ENCODE data around the gene SULF2.

DNA sequence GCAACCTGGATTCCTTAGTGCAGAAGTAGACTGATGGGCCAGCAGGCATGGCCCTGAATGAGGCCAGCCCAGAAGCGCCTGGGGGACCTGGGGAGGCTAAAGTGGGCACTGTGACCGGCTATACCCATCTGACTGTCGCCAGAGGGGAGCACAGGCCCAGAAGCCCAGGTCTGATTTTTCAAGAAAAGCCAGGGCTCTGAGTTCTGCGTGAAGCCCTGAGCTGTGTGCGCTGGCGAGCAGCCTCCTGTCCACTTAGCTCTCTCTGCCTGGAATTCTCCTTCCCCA lies 111.7 kb downstream of the SULF2 start:
- TF ChIP-seq, protein P1, sequence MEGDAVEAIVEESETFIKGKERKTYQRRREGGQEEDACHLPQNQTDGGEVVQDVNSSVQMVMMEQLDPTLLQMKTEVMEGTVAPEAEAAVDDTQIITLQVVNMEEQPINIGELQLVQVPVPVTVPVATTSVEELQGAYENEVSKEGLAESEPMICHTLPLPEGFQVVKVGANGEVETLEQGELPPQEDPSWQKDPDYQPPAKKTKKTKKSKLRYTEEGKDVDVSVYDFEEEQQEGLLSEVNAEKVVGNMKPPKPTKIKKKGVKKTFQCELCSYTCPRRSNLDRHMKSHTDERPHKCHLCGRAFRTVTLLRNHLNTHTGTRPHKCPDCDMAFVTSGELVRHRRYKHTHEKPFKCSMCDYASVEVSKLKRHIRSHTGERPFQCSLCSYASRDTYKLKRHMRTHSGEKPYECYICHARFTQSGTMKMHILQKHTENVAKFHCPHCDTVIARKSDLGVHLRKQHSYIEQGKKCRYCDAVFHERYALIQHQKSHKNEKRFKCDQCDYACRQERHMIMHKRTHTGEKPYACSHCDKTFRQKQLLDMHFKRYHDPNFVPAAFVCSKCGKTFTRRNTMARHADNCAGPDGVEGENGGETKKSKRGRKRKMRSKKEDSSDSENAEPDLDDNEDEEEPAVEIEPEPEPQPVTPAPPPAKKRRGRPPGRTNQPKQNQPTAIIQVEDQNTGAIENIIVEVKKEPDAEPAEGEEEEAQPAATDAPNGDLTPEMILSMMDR (conservative IDR thresholded peaks at IDR 0.05) = no peak
- no peak for TF ChIP-seq EZH2 (IDR thresholded peaks at IDR 0.05; ENCODE audit: low read depth)

Data from PC-9 (cell line).